MM.1S (cell line): ENCODE results near the gene CPT1B.
"Not testable (repeated sequence)": the region's sequence is repeated elsewhere in the genome, so short reads cannot be mapped to it uniquely, and the experiment has no call there.

Source experiments
- DNase-seq: peaks from one replicate; pipeline ENCODE4 v3.0.0-alpha.2; 2015
- H2AFZ ChIP-seq: fragments of 300-600 bp; sonication (generic); 2 replicates; pipeline ENCODE4 v1.6.0; 2016; ENCODE audit warnings: antibody characterized with exemption, low read length
- H3F3A ChIP-seq: fragments of 300-600 bp; sonication (generic); 2 replicates; pipeline ENCODE4 v1.6.1; 2016; ENCODE audit warnings: mild to moderate bottlenecking, antibody characterized with exemption, low read length, moderate library complexity, mixed read lengths; ENCODE audit not compliant: insufficient read depth
- H3K27ac ChIP-seq: fragments of 300-600 bp; sonication (generic); 2 replicates; pipeline ENCODE4 v1.5.1; 2016; ENCODE audit warnings: mild to moderate bottlenecking, low read length
- H3K27me3 ChIP-seq: fragments of 300-600 bp; sonication (generic); replicated peaks from 2 replicates; pipeline ENCODE4 v1.6.0; 2016; ENCODE audit warnings: low read length; ENCODE audit not compliant: insufficient read depth
- H3K36me3 ChIP-seq: fragments of 300-600 bp; sonication (generic); replicated peaks from 2 replicates; pipeline ENCODE4 v1.6.1; 2016; ENCODE audit warnings: mild to moderate bottlenecking, low read length, mixed read lengths; ENCODE audit not compliant: insufficient read depth
- H3K4me1 ChIP-seq: fragments of 300-600 bp; sonication (generic); 2 replicates; pipeline ENCODE4 v1.6.1; 2016; ENCODE audit warnings: low read length, mixed read lengths
- H3K4me2 ChIP-seq: fragments of 300-600 bp; sonication (generic); 2 replicates; pipeline ENCODE4 v1.6.0; 2016; ENCODE audit warnings: low read depth, low read length
- H3K4me3 ChIP-seq: fragments of 300-600 bp; sonication (generic); 2 replicates; pipeline ENCODE4 v1.5.1; 2016; ENCODE audit warnings: low read length, mixed read lengths
- H3K79me2 ChIP-seq: fragments of 300-600 bp; sonication (generic); 2 replicates; pipeline ENCODE4 v1.6.1; 2016; ENCODE audit warnings: mixed run types, low read length, mixed read lengths
- H3K9ac ChIP-seq: fragments of 300-600 bp; sonication (generic); 2 replicates; pipeline ENCODE4 v1.6.1; 2016; ENCODE audit warnings: low read length, mixed read lengths
- H3K9me2 ChIP-seq: fragments of 300-600 bp; sonication (generic); replicated peaks from 2 replicates; pipeline ENCODE4 v1.6.1; 2016; ENCODE audit warnings: mild to moderate bottlenecking, low read length, mixed read lengths; ENCODE audit not compliant: insufficient read depth
- H3K9me3 ChIP-seq: fragments of 300-600 bp; sonication (generic); replicated peaks from 2 replicates; pipeline ENCODE4 v1.6.1; 2016; ENCODE audit warnings: mild to moderate bottlenecking, low read length, mixed read lengths; ENCODE audit not compliant: insufficient read depth
- H4K20me1 ChIP-seq: fragments of 300-600 bp; sonication (generic); 2 replicates; pipeline ENCODE4 v1.6.1; 2016; ENCODE audit warnings: mild to moderate bottlenecking, low read length, moderate library complexity, mixed read lengths; ENCODE audit not compliant: insufficient read depth
- CTCF ChIP-seq: fragments of 300-600 bp; sonication (generic); IDR thresholded peaks from 2 replicates; pipeline ENCODE4 v1.5.1; 2016; ENCODE audit warnings: antibody characterized with exemption, low read length, mixed read lengths
- EZH2 ChIP-seq: fragments of 300-600 bp; sonication (generic); optimal IDR thresholded peaks from 2 replicates; pipeline ENCODE3; 2017; ENCODE audit warnings: low read depth, mild to moderate bottlenecking, antibody characterized with exemption, low read length, mixed read lengths
- EZH2phosphoT487 ChIP-seq: fragments of 300-600 bp; sonication (generic); IDR thresholded peaks from 2 replicates; pipeline ENCODE4 v1.6.1; 2018; ENCODE audit warnings: antibody characterized with exemption, low read length

CPT1B gene

DNA sequence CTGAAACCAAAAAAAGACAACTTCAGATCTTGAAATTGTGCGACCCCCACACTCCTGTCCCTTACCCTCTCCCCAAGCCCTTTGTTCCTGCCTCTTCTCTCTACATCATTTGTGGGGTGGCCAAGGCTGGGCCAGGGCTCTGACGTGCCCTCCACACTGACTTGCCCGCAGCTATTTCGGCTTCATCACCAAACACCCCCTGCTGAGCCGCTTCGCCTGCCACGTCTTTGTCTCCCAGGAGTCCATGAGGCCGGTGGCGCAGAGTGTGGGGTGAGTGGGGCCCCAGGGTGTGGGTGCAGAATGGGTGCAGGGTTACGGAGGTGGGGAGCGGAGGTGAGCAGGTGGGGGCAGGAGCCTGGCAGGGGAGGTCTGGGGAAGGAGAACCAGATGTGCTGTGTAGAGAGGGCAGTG is 31.8 kb upstream of the CPT1B start:
- Histone ChIP-seq H3K79me2 (no peaks in the 10 kb centered on the region), H3K27me3 (peaks cover 86% of the 10 kb centered on the region), H3K4me1 (no peaks in the 10 kb centered on the region), H3K4me2 (no peak overlapping the region), H3K27ac (no peak overlapping the region), H3K36me3 (no peaks in the 10 kb centered on the region), H2AFZ (no peak overlapping the region), H3K9me3 (no peaks in the 10 kb centered on the region), H3K9me2 (no peaks in the 10 kb centered on the region), H4K20me1 (no peaks in the 10 kb centered on the region), H3K9ac (no peak overlapping the region), H3K4me3 (no peak overlapping the region), H3F3A (no peaks in the 10 kb centered on the region)
- no peak for DNase-seq
- no peak for TF ChIP-seq EZH2
- no peak for TF ChIP-seq EZH2phosphoT487
- TF ChIP-seq CTCF: no peak

GRCh38 chr22:50609599-50609998 is 31.4 kb upstream of the CPT1B start:
- no peak overlapping the region for H3K4me3 ChIP-seq
- DNase-seq: no peak
- no peaks in the 10 kb centered on the region for H3K79me2 ChIP-seq
- no peaks in the 10 kb centered on the region for H3K9me3 ChIP-seq
- H3K27ac ChIP-seq: no peak overlapping the region
- no peaks in the 10 kb centered on the region for H4K20me1 ChIP-seq
- no peaks in the 10 kb centered on the region for H3K4me1 ChIP-seq
- no peak overlapping the region for H2AFZ ChIP-seq
- no peak for TF ChIP-seq EZH2
- no peaks in the 10 kb centered on the region for H3K36me3 ChIP-seq
- H3K27me3 ChIP-seq: peaks cover 90% of the 10 kb centered on the region
- H3K9me2 ChIP-seq: no peaks in the 10 kb centered on the region
- no peak overlapping the region for H3K4me2 ChIP-seq
- H3K9ac ChIP-seq: no peak overlapping the region
- no peaks in the 10 kb centered on the region for H3F3A ChIP-seq

GRCh38 chr22:50608996-50609395 is 30.8 kb upstream of the CPT1B start:
- TF ChIP-seq EZH2phosphoT487 (no peak), EZH2 (no peak), CTCF (no peak)
- H3K9ac ChIP-seq: no peak overlapping the region

DNA sequence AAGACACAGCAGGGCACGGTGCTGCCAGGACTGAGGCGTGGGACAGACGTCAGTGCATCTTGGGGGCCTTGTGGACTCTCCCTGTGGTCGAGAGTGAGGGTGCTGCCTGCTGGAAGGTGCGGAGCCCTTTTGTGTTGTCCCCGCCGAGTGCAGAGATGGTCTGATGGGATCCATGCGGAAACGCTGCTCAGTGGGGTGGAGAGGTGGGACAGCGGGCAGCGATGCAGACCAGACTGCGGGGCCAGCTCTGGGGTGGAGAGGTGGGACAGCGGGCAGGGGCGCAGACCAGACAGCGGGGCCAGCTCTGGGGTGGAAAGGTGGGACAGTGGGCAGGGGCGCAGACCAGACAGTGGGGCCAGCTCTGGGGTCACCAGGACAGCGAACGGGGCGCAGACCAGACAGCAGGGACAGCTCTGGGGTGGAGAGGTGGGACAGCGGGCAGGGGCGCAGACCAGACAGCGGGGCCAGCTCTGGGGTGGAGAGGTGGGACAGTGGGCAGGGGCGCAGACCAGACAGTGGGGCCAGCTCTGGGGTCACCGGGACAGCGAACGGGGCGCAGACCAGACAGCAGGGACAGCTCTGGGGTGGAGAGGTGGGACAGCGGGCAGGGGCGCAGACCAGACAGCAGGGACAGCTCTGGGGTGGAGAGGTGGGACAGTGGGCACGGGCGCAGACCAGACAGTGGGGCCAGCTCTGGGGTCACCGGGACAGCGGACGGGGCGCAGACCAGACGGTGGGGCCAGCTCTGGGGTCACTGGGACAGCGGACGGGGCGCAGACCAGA is 30.0 kb upstream of the CPT1B start:
- H4K20me1 ChIP-seq, H3K36me3 ChIP-seq, H3K9me2 ChIP-seq, H3K9me3 ChIP-seq, H3K27ac ChIP-seq, H2AFZ ChIP-seq, H3K4me1 ChIP-seq, H3F3A ChIP-seq, H3K4me3 ChIP-seq, DNase-seq, H3K79me2 ChIP-seq, H3K9ac ChIP-seq, H3K4me2 ChIP-seq: not testable (repeated sequence)
- peaks cover 90% of the 10 kb centered on the region for H3K27me3 ChIP-seq

More at GRCh38 chr22:50608996-50609395, 30.8 kb upstream of the CPT1B start:
- Histone ChIP-seq H3K36me3 (no peaks in the 10 kb centered on the region), H3K4me3 (no peak overlapping the region), H3F3A (no peaks in the 10 kb centered on the region), H3K4me2 (no peak overlapping the region), H3K79me2 (no peaks in the 10 kb centered on the region), H3K4me1 (no peaks in the 10 kb centered on the region), H3K27ac (no peak overlapping the region), H3K9me3 (no peaks in the 10 kb centered on the region), H4K20me1 (no peaks in the 10 kb centered on the region), H3K27me3 (peaks cover 90% of the 10 kb centered on the region), H3K9me2 (no peaks in the 10 kb centered on the region), H2AFZ (no peak overlapping the region)
- DNase-seq: no peak
